ENCODE measurements around the gene MAST4. TPM values are rescaled to one million over a fixed set of nuclear protein-coding genes. Genes with fewer than 3 reads are reported as not detected.

Gene MAST4
- polyA plus RNA-seq, 1 donor (not counting 4 experiments of a cell fraction or from before 2014, with no cell fraction given): 19.8 TPM

- no peak for FAIRE-seq
- peak overlapping the region; percentile 6 to 54 (median 37) for H3K4me3 ChIP-seq (ENCODE audit: control insufficient read depth in 2 of 3, extremely low read depth in 1 of 3, insufficient read depth in 2 of 3, low read depth in 1 of 3, low read length in 3 of 3)
- peak; percentile 52 for DNase-seq (ENCODE audit: low read depth, low spot score)
- peaks cover 40% of the 10 kb centered on the region for H3K4me1 ChIP-seq (ENCODE audit: control insufficient read depth, extremely low read depth, insufficient read depth, low read length)
- no peaks in the 10 kb centered on the region for H3K27me3 ChIP-seq (ENCODE audit: control insufficient read depth, extremely low read depth, insufficient read depth, low read length)
- no peak for TF ChIP-seq EZH2 (IDR thresholded peaks at IDR 0.05; ENCODE audit: low read length)
- TF ChIP-seq, protein P1, sequence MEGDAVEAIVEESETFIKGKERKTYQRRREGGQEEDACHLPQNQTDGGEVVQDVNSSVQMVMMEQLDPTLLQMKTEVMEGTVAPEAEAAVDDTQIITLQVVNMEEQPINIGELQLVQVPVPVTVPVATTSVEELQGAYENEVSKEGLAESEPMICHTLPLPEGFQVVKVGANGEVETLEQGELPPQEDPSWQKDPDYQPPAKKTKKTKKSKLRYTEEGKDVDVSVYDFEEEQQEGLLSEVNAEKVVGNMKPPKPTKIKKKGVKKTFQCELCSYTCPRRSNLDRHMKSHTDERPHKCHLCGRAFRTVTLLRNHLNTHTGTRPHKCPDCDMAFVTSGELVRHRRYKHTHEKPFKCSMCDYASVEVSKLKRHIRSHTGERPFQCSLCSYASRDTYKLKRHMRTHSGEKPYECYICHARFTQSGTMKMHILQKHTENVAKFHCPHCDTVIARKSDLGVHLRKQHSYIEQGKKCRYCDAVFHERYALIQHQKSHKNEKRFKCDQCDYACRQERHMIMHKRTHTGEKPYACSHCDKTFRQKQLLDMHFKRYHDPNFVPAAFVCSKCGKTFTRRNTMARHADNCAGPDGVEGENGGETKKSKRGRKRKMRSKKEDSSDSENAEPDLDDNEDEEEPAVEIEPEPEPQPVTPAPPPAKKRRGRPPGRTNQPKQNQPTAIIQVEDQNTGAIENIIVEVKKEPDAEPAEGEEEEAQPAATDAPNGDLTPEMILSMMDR (optimal IDR thresholded peaks at IDR 0.05 in 1 of 3, IDR thresholded peaks at IDR 0.05 in 1 of 3, conservative IDR thresholded peaks at IDR 0.05 in 1 of 3; ENCODE audit: extremely low read depth in 1 of 3, insufficient read depth in 2 of 3, low read length in 3 of 3): no peak
- no peaks in the 10 kb centered on the region for H3K36me3 ChIP-seq (ENCODE audit: control insufficient read depth in 2 of 2, extremely low read depth in 1 of 2, insufficient read depth in 2 of 2, low read length in 2 of 2)
- H3K9me3 ChIP-seq (ENCODE audit: control insufficient read depth, low read depth, low read length): no peaks in the 10 kb centered on the region
- no peaks in the 10 kb centered on the region for H3K9me1 ChIP-seq (ENCODE audit: control insufficient read depth, extremely low read depth, insufficient read depth, low read length)
- H3K27ac ChIP-seq (ENCODE audit: control insufficient read depth, insufficient read depth, low read length): peak overlapping the region; percentile 93
- peak overlapping the region; percentile 69 for H3K4me2 ChIP-seq (ENCODE audit: control insufficient read depth, extremely low read depth, insufficient read depth, low read depth, low read length)
- dilution Hi-C loops (cut with MboI; ENCODE audit: extremely low pct_ligation_motif_present, low sequenced_read_pairs): no loop called here
- H3K79me2 ChIP-seq (ENCODE audit: control insufficient read depth, insufficient read depth, low read length): no peaks in the 10 kb centered on the region
- no peaks in the 10 kb centered on the region for H4K20me1 ChIP-seq (ENCODE audit: control insufficient read depth, extremely low read depth, insufficient read depth, low read length)
- H2AFZ ChIP-seq (ENCODE audit: control insufficient read depth, low read length): no peak overlapping the region
- peak overlapping the region; percentile 70 for H3K9ac ChIP-seq (ENCODE audit: control insufficient read depth, extremely low read depth, insufficient read depth, low read length)
Observed at GRCh38 chr5:66850354-66851075, 254.3 kb downstream of the MAST4 start.

GRCh38 chr5:66851306-66851705 is 255.1 kb downstream of the MAST4 start:
- Histone ChIP-seq H2AFZ (ENCODE audit: control insufficient read depth, low read length) (no peak overlapping the region), H3K9me1 (ENCODE audit: control insufficient read depth, extremely low read depth, insufficient read depth, low read length) (no peaks in the 10 kb centered on the region), H3K27me3 (ENCODE audit: control insufficient read depth, extremely low read depth, insufficient read depth, low read length) (no peaks in the 10 kb centered on the region), H4K20me1 (ENCODE audit: control insufficient read depth, extremely low read depth, insufficient read depth, low read length) (no peaks in the 10 kb centered on the region), H3K4me1 (ENCODE audit: control insufficient read depth, extremely low read depth, insufficient read depth, low read length) (peaks cover 40% of the 10 kb centered on the region), H3K36me3 (ENCODE audit: control insufficient read depth in 2 of 2, extremely low read depth in 1 of 2, insufficient read depth in 2 of 2, low read length in 2 of 2) (no peaks in the 10 kb centered on the region), H3K79me2 (ENCODE audit: control insufficient read depth, insufficient read depth, low read length) (no peaks in the 10 kb centered on the region), H3K27ac (ENCODE audit: control insufficient read depth, insufficient read depth, low read length) (peak overlapping the region; percentile 93), H3K4me2 (ENCODE audit: control insufficient read depth, extremely low read depth, insufficient read depth, low read depth, low read length) (peak overlapping the region; percentile 69), H3K9me3 (ENCODE audit: control insufficient read depth, low read depth, low read length) (no peaks in the 10 kb centered on the region), H3K4me3 (ENCODE audit: control insufficient read depth in 2 of 3, extremely low read depth in 1 of 3, insufficient read depth in 2 of 3, low read depth in 1 of 3, low read length in 3 of 3) (peak overlapping the region in 2 of 3 experiments; percentile 29 to 45), H3K9ac (ENCODE audit: control insufficient read depth, extremely low read depth, insufficient read depth, low read length) (peak overlapping the region; percentile 70)
- TF ChIP-seq, protein P1 (optimal IDR thresholded peaks at IDR 0.05 in 1 of 3, IDR thresholded peaks at IDR 0.05 in 1 of 3, conservative IDR thresholded peaks at IDR 0.05 in 1 of 3; ENCODE audit: extremely low read depth in 1 of 3, insufficient read depth in 2 of 3, low read length in 3 of 3): no peak
- no peak for TF ChIP-seq EZH2 (IDR thresholded peaks at IDR 0.05; ENCODE audit: low read length)
- peak; percentile 95 for FAIRE-seq
- dilution Hi-C loops (cut with MboI; ENCODE audit: extremely low pct_ligation_motif_present, low sequenced_read_pairs): no loop called here
- no peak for DNase-seq (ENCODE audit: low read depth, low spot score)

Measured in keratinocyte (primary cell).